Effector CD8-positive, alpha-beta T cell (primary cell): ENCODE results near the gene OR4X2.
"Not testable (repeated sequence)": the region's sequence is repeated elsewhere in the genome, so short reads cannot be mapped to it uniquely, and the experiment has no call there.

Experiments
- DNase-seq: peaks from one replicate; lab custom pipeline; 2025; lab: John Stamatoyannopoulos, UW
- total RNA-seq, 4 experiments: gene quantifications; one replicate each; lab custom pipeline; 2026; lab: John Stamatoyannopoulos, UW

The OR4X2 gene, protein sequence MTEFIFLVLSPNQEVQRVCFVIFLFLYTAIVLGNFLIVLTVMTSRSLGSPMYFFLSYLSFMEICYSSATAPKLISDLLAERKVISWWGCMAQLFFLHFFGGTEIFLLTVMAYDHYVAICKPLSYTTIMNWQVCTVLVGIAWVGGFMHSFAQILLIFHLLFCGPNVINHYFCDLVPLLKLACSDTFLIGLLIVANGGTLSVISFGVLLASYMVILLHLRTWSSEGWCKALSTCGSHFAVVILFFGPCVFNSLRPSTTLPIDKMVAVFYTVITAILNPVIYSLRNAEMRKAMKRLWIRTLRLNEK
- total RNA-seq = 0 reads per million in 4 experiments

DNA sequence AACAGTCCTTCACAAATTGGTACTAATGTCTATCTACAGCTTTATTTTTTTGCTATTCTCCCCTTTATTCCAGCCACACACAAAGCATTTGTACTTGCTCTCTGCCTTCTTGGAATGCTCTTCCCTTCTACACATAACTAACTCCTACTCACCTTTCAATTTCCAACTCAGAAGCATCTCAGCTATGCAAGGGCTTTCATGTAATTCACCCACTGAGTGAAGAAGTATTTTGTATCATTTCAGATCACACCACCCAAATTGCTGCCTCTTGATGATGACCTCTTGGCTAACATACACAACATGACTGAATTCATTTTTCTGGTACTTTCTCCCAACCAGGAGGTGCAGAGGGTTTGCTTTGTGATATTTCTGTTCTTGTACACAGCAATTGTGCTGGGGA lies at the start of gene OR4X2:
Gene OR4X2 (plus strand): TSS at position 301 of the 400 bp plus-strand sequence. CDS start 0 bp downstream, at position 301.
- no peak for DNase-seq

DNA sequence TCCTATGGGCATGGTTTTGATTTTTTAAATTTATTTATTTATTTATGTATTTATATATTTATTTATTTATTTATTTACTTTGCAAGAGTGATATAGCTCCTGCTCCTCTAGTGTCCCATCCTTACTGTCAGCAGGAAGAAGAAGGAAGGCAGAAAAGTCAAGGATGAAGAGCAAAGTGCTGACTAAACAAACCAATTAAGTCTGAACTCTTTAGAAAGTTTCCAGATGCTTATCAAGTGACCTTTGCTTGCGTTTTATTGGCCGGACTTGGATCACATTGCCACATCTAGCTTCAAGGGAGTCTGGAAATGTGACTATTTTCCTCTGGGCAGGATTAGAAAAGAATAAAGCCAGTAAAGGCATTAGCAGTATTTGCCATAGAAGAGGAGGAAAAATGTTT lies 37.0 kb upstream of the OR4X2 start:
- no peak for DNase-seq

DNA sequence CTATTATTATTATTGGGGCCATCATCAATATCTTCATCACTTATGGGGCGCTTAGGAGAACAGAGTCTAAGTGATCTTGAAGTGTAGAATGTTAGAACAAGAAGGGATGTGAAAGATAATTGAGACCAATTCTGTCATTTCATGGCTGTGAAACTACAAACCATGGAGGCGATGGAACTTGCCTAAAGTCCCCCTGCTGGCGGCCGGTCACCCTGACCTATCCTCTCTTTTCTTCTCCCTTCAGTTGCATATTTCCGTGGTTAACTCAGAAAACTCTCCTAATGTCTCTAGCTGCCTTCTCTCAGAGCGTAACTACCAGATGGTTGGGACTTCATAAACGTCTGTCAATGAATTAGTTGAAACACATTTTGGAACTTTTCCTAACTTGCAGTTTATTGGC lies 34.9 kb upstream of the OR4X2 start:
- DNase-seq = no peak

DNA sequence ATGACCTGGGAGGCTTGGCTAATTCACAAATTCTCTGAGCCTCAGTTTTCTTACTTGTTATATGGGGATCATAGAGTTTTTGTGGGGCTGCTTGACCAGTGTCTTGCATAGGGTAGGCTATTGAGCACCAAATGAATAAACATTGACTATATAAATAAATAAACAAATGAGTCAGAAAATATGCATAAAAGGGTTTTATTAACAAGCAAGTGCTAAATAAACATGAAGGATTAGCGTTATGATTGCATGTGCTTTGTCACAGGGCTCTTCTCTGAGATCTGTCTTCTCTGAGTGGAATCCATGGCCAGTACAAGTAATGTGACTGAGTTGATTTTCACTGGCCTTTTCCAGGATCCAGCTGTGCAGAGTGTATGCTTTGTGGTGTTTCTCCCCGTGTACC lies 28.4 kb upstream of the OR4X2 start, which contains the start of gene OR4B1:
Gene OR4B1 (plus strand): TSS at position 301 of the 400 bp plus-strand sequence. CDS start 0 bp downstream, at position 301.
- no peak for DNase-seq

DNA sequence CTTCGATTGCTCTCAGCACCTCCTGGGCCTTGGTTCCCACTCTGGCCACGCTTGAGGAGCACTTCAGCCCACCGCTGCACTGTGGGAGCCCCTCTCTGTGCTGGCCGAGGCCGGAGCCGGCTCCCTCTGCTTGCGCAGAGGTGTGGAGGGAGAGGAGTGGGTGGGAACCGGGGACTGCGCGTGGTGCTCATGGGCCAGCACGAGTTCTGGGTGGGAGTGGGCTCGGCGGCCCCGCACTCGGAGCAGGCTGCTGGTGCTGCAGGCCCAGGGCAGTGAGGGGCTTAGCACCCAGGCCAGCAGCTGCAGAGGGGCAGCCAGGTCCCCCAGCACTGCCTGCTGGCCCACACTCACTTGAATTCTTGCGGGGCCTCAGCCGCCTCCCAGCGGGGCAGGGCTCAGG lies 16.1 kb upstream of the OR4X2 start:
- DNase-seq = no peak

DNA sequence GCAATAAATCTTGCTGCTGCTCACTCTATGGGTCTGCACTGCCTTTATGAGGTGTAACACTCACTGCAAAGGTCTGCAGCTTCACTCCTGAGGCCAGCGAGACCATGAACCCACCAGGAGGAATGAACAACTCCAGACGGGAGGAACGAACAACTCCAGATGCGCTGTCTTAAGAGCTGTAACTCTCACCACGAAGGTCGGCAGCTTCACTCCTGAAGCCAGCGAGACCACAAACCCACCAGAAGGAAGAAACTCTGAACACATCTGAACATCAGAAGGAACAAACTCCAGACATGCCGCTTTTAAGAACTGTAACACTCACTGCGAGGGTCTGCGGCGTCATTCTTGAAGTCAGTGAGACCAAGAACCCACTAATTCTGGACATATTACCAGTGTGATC lies 14.8 kb upstream of the OR4X2 start:
- not testable (repeated sequence) for DNase-seq

DNA sequence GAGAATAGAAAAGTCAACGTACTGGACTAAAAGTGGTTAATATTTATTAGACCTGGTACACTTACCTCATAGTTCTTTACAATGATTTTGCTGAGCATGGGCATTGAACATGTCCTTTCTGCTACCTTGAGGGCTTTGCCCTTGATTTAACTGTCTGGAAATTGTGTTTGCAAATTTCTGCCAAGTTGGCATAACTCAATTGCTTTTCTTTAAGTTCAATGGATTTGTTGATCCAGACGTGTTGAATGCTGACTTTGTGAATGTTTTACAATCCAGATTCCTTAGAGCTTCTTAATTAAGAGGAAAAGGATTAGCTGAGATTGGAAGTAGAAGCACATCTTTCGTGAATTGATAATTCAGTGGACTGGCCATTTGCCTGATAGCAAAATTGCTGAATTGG lies 7.2 kb upstream of the OR4X2 start:
- DNase-seq = no peak

DNA sequence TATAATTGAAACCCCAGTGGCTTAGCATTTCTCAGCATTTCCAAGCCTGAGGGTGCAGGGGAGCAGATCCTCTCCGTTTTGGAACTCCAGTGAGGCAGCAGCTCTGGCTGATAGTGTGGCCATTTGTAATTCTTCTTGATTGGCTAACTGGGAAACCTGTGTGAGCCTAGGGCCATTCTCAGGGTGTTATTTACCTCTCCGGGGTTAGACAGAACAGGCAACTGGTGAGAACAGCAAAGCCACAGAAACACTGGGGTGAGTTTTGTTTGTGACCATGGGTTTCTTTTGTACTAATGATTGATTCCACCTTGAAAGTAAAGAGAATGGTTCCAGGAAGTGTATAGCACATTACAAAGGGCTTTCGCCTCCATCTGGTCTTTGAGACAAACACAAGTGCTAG lies 2.4 kb upstream of the OR4X2 start:
- DNase-seq = no peak

DNA sequence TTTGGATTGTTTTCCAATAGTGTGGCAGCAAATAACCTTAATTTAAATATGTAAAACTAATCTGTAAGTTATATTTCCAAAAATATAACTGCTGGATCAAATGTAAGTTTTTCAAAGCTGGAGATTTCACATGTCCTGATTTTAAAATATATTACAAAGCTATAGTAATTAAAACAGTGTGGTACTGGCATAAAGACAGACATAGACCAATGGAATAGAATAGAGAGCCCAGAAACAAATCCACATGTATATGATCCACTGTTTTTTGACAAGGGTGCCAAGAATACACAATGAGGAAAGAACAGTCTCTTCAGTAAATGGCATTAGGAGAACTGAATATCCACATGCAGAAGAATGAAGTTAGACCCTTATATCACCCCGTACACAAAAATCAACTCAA lies 4.0 kb downstream of the OR4X2 start:
- no peak for DNase-seq

DNA sequence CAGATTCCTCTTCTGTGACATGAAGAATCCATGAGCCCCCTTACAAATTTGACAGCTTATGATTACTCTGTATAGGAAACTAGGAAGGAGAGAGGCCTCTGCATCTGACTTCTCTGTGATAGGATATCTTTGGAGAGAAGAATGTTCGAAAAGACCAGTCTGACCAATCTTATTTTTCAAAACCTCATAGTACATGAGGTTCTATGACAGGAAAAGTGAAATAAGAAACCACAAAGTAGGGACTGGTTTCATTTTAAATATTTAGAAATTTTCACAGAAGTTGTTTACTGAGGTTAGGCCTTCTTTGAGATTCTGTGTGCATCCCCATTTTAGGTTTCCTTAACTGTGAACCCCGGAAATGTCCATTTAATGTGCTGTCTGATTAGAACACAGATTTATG lies 16.7 kb downstream of the OR4X2 start:
- no peak for DNase-seq

DNA sequence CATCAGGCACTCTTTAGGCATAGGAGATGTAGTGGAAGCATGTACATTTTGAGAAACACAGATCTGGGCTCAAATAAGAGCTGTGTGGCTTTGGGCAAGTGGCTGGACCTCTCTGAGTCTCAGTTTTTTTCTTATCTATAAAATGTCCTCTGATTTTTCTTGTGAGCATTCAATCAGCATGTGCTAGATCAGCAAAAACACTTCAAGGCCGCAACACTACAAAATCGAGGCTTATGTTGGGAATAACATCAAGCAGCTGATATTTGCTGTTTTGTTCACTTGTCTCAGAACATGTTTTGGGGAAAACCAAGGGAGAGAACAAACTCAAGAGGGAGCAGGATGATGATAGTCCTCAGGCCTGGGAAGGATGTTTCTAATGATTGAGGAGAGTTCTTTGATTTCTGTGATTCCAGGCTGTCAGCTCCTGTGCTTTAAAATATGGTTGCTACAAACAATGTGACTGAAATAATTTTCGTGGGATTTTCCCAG lies 18.6 kb downstream of the OR4X2 start, which contains the start of gene OR4X1:
Gene OR4X1 (plus strand): TSS at position 439 of the 489 bp plus-strand sequence. CDS start 0 bp downstream, at position 439.
- DNase-seq = no peak

DNA sequence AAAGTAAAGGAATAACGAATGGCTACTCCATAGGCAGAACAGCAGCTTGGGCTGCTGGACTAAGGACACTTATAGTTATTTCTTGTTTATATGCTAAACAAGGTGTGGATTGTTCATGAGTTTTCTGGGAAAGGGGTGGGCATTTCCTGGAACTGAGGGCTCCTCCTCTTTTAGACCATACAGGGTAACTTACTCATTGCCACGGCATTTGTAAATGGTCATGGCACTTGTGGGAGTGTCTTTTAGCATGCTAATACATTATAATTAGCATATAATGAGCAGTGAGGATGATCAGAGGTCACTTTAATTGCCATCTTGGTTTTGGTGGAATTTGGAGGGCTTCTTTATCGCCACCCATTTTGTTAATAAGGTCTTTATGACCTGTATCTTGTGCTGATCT lies 25.7 kb downstream of the OR4X2 start:
- DNase-seq = no peak

DNA sequence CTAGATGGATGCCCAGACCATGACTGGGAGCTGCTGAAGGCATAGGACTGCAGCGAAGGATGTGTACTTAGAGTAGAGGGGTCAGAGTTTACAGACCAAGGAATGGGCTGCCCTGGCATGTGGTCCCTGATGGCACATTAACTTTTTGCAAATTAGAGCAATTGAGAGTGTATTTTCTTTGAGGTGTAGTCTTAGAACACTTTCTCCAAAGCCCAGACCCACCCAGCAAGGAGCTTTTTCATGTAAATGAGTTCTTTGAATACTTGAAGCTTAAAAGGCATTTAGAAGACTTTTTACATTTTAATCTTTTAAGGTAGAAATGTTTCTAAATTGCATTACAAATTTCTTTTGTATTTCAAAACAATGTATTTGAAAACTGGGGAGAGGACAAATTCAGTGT lies 27.7 kb downstream of the OR4X2 start:
- no peak for DNase-seq
